AG04450 (cell line): ENCODE results near the gene MYH1. TPM values are rescaled to one million over a fixed set of nuclear protein-coding genes. Genes with fewer than 3 reads are reported as not detected.

ENCODE experiments used
- CTCF ChIA-PET: fragments of 300-600, 350-600 bp; formaldehyde crosslinking; extraction: SDS; loops from one replicate; lab custom pipeline; 2022; ENCODE audit warnings: antibody characterized with exemption, inconsistent platforms; lab: Charles Lee
- POLR2A ChIA-PET: fragments of 350-600 bp; formaldehyde crosslinking; extraction: SDS; loops from one replicate; lab custom pipeline; 2021; ENCODE audit warnings: antibody characterized with exemption, inconsistent platforms; lab: Yijun Ruan, JAX
- DNase-seq: peaks from one replicate; pipeline ENCODE4 v3.0.0-alpha.2; 2011; ENCODE audit warnings: low read depth, low spot score
- H3K27ac ChIP-seq: one replicate; pipeline ENCODE4 v1.5.1; 2012; ENCODE audit warnings: low read depth, low read length, control low read depth
- H3K27me3 ChIP-seq: one replicate; pipeline ENCODE4 v1.6.0; 2012; ENCODE audit warnings: low read length; ENCODE audit not compliant: control insufficient read depth, insufficient read depth
- H3K4me3 ChIP-seq: 2 replicates; pipeline ENCODE4 v1.5.1; 2011; ENCODE audit warnings: mild to moderate bottlenecking, low read depth, low read length, control low read depth
- H3K9me3 ChIP-seq: 2 replicates; pipeline ENCODE4 v1.5.1; 2012; ENCODE audit warnings: low read length; ENCODE audit not compliant: control insufficient read depth, insufficient read depth
- CTCF ChIP-seq: IDR thresholded peaks from 2 replicates; pipeline ENCODE4 v1.5.1; 2011; ENCODE audit warnings: low read depth, low read length, control low read depth, inconsistent platforms
- polyA plus RNA-seq: library from polyadenylated mRNA; depleted of rRNA; stranded (reverse); fragments of >200 nt; gene quantifications from 2 replicates; pipeline ENCODE4 v1.2.3, GENCODE V29; 2011

MYH1 gene
- polyA plus RNA-seq, 1 experiment = not detected

GRCh38 chr17:10532026-10532425, 13.7 kb upstream of the MYH1 start:
- H3K27ac ChIP-seq = no peak overlapping the region
- no peak overlapping the region for H3K4me3 ChIP-seq
- POLR2A ChIA-PET = no interaction called here
- no peak for DNase-seq
- no peak for TF ChIP-seq CTCF
- no peaks in the 10 kb centered on the region for H3K27me3 ChIP-seq
- CTCF ChIA-PET = no interaction called here
- H3K9me3 ChIP-seq = peaks cover 5% of the 10 kb centered on the region

- ChIA-PET CTCF (no interaction called here), POLR2A (no interaction called here)
- no peak for TF ChIP-seq CTCF
- Histone ChIP-seq H3K4me3 (no peak overlapping the region), H3K27me3 (no peaks in the 10 kb centered on the region), H3K9me3 (peaks cover 19% of the 10 kb centered on the region), H3K27ac (no peak overlapping the region)
- DNase-seq = no peak
These were observed 9.1 kb upstream of the MYH1 start for GRCh38 chr17:10527419-10527818.

- Histone ChIP-seq H3K27ac (no peak overlapping the region), H3K27me3 (no peaks in the 10 kb centered on the region), H3K4me3 (no peak overlapping the region), H3K9me3 (peaks cover 19% of the 10 kb centered on the region)
- no peak for DNase-seq
- POLR2A ChIA-PET = no interaction called here
- CTCF ChIA-PET = no interaction called here
- TF ChIP-seq CTCF = no peak
These were observed 8.2 kb upstream of the MYH1 start for GRCh38 chr17:10526517-10526916.

GRCh38 chr17:10523064-10523463, 4.7 kb upstream of the MYH1 start:
- H3K9me3 ChIP-seq = peaks cover 19% of the 10 kb centered on the region
- CTCF ChIA-PET = no interaction called here
- DNase-seq = no peak
- POLR2A ChIA-PET = no interaction called here
- H3K27me3 ChIP-seq = no peaks in the 10 kb centered on the region
- no peak overlapping the region for H3K27ac ChIP-seq
- no peak for TF ChIP-seq CTCF
- no peak overlapping the region for H3K4me3 ChIP-seq

- DNase-seq = no peak
- H3K9me3 ChIP-seq = peaks cover 16% of the 10 kb centered on the region
- H3K4me3 ChIP-seq = no peak overlapping the region
- no peaks in the 10 kb centered on the region for H3K27me3 ChIP-seq
- no peak for TF ChIP-seq CTCF
- ChIA-PET CTCF (no interaction called here), POLR2A (no interaction called here)
- H3K27ac ChIP-seq = no peak overlapping the region
These were observed 3.6 kb upstream of the MYH1 start for GRCh38 chr17:10521949-10522348.
